ENCODE results near the gene FBXW9.

The FBXW9 gene

GRCh38 chr19:12696366-12697335, at the start of gene FBXW9:
FBXW9 (minus strand) TSS chr19:12696631; CDS start chr19:12696581, 50 bp downstream.
- Histone ChIP-seq H3K27me3 (ENCODE audit: control insufficient read depth in 1 of 2, insufficient read depth in 2 of 2, low read length in 2 of 2) (no peaks in the 10 kb centered on the region), H3K27ac (ENCODE audit: low read length) (peak within 1 kb of the TSS; percentile 94), H3K9me3 (ENCODE audit: control insufficient read depth in 2 of 2, low read length in 2 of 2) (no peaks in the 10 kb centered on the region), H3K4me1 (ENCODE audit: control insufficient read depth, insufficient read depth, low read length) (peaks cover 18% of the 10 kb centered on the region), H3K36me3 (ENCODE audit: control insufficient read depth in 2 of 2, insufficient read depth in 2 of 2, low read length in 2 of 2) (peaks cover 6 to 13% of the 10 kb centered on the region in 2 donors), H3K4me3 (ENCODE audit: low read length in 2 of 2) (peak within 1 kb of the TSS; percentile 88 to 94), H3K9ac (ENCODE audit: low read length in 2 of 2) (peak within 1 kb of the TSS; percentile 92 to 93)

- H3K27ac ChIP-seq (ENCODE audit: low read length) = no peak overlapping the region
- H3K27me3 ChIP-seq (ENCODE audit: control insufficient read depth in 1 of 2, insufficient read depth in 2 of 2, low read length in 2 of 2) = peaks cover 0 to 6% of the 10 kb centered on the region in 2 donors
- peaks cover 0 to 8% of the 10 kb centered on the region in 2 donors for H3K9me3 ChIP-seq (ENCODE audit: control insufficient read depth in 2 of 2, low read length in 2 of 2)
- no peak overlapping the region for H3K4me3 ChIP-seq (ENCODE audit: low read length in 2 of 2)
- no peak overlapping the region for H3K9ac ChIP-seq (ENCODE audit: low read length in 2 of 2)
- H3K4me1 ChIP-seq (ENCODE audit: control insufficient read depth, insufficient read depth, low read length) = no peaks in the 10 kb centered on the region
- peaks cover 23 to 25% of the 10 kb centered on the region in 2 donors for H3K36me3 ChIP-seq (ENCODE audit: control insufficient read depth in 2 of 2, insufficient read depth in 2 of 2, low read length in 2 of 2)
Measured at GRCh38 chr19:12745166-12745897, 48.9 kb upstream of the FBXW9 start.

DNA sequence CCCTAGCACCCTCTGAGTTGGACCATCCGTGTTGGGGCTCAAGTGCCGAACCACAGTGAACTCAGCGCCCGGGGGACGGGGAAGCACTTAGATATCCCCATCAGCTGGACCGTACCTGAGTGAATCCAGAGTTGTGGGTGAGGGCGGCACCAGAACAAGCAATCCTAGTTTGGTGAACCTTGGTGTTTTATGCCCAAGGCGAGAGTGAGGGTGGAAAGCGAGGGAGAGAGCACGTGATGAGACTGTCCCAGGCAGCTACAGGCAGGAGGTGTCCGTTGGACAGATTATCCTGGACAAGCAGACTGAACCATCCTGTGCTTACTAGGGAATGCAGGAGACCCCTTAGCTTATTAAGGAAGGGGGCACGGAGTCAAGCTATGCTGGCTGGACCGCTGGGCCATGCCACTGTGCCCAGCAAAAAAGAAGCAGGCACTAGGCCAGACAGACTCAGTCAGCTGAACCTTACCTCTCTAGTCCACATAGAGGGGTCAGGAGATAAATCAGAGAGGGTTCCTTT, 41.5 kb upstream of the FBXW9 start:
- Histone ChIP-seq H3K4me1 (ENCODE audit: control insufficient read depth, insufficient read depth, low read length) (peaks cover 36% of the 10 kb centered on the region), H3K36me3 (ENCODE audit: control insufficient read depth in 2 of 2, insufficient read depth in 2 of 2, low read length in 2 of 2) (peaks cover 9 to 10% of the 10 kb centered on the region in 2 donors), H3K9ac (ENCODE audit: low read length in 2 of 2) (peak overlapping the region; percentile 81 to 93), H3K4me3 (ENCODE audit: low read length in 2 of 2) (peak overlapping the region; percentile 83 to 98), H3K27ac (ENCODE audit: low read length) (peak overlapping the region; percentile 87), H3K27me3 (ENCODE audit: control insufficient read depth in 1 of 2, insufficient read depth in 2 of 2, low read length in 2 of 2) (no peaks in the 10 kb centered on the region), H3K9me3 (ENCODE audit: control insufficient read depth in 2 of 2, low read length in 2 of 2) (no peaks in the 10 kb centered on the region)

DNA sequence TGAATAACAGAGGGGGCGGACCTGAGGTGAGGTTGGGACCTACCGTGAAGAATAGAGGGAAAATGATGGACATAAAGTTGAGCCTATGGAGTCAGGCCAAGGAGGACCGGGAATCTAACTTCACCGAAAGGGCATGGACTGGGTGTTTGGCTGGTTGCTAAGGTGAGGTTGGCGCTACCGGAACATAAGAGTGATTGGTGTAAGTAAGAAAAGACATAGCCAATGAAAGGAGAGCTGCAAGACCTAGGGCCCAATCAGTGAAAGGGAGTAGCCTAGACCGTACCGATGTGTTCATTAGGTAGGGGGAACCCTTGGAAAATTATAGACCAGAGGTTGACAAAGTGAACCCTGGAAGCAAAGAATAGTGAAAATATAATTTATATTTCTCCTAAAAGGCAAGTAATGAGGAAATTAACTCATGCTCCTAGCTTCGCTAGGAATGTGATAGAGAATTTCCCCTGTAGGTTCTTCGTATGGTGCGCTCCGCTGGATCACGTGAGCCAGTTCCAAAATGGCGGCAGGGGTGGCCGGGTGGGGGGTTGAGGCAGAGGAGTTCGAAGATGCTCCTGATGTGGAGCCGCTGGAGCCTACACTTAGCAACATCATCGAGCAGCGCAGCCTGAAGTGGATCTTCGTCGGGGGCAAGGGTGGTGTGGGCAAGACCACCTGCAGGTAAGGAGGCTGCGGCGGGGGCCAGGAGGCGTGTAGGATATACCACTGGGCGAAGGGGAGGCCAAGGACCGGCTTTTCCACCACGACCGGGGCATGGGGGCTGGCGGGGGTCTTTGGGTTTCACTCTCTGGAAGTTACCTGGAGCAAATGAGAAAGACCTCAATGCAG, 40.8 kb upstream of the FBXW9 start, which contains the start of gene GET3:
Gene GET3, plus strand, starts transcription at position 503 of the 840 bp plus-strand sequence. Its CDS starts 9 bp downstream, at position 512.
- Histone ChIP-seq H3K9me3 (ENCODE audit: control insufficient read depth in 2 of 2, low read length in 2 of 2) (no peaks in the 10 kb centered on the region), H3K4me3 (ENCODE audit: low read length in 2 of 2) (peak within 1 kb of the TSS; percentile 83 to 98), H3K4me1 (ENCODE audit: control insufficient read depth, insufficient read depth, low read length) (peaks cover 43% of the 10 kb centered on the region), H3K9ac (ENCODE audit: low read length in 2 of 2) (peak within 1 kb of the TSS; percentile 81 to 93), H3K27me3 (ENCODE audit: control insufficient read depth in 1 of 2, insufficient read depth in 2 of 2, low read length in 2 of 2) (no peaks in the 10 kb centered on the region), H3K27ac (ENCODE audit: low read length) (peak within 1 kb of the TSS; percentile 87), H3K36me3 (ENCODE audit: control insufficient read depth in 2 of 2, insufficient read depth in 2 of 2, low read length in 2 of 2) (peaks cover 6 to 11% of the 10 kb centered on the region in 2 donors)

DNA sequence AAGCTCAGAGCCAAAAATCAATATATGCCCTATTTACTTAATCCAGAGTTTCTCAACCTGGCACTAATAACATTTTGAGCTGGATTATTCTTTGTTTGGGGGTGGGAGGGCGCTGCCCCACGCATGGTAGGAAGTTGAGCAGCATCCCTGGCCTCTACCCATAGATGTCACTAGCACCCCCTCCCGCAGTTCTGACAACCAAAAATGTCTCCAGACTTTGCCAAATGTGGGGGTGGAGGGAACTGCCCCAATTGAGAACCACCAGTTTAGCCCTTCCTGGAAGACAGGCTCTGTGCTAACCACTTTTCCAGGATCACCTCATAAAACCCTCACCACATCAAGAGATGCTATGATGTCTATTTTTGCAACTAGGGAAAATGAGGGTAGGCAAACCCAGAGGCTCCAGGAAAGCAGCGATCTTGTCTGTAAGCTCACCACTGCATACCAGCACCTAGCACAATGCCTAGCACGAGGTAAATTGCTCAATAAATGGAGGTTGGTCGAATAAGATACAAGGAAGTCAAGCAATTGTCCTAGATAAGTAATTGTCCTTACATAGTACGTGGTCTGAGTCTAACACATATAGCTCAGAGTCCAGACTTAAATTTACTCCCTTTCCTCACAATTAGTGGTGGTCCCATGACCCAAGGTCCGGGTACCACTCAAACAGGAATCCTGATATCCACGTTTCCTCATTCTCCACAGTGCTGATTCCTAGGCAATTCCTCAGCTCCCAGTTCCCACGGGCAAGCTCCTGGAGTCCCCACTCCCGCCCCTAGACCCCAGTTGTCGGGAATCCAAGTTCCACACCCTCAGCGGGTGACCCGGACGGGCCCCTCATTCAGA, 37.2 kb upstream of the FBXW9 start:
- Histone ChIP-seq H3K27ac (ENCODE audit: low read length) (peak overlapping the region; percentile 84), H3K4me3 (ENCODE audit: low read length in 2 of 2) (peak overlapping the region; percentile 85 to 91), H3K9ac (ENCODE audit: low read length in 2 of 2) (peak overlapping the region; percentile 92 to 96), H3K9me3 (ENCODE audit: control insufficient read depth in 2 of 2, low read length in 2 of 2) (no peaks in the 10 kb centered on the region), H3K27me3 (ENCODE audit: control insufficient read depth in 1 of 2, insufficient read depth in 2 of 2, low read length in 2 of 2) (no peaks in the 10 kb centered on the region), H3K4me1 (ENCODE audit: control insufficient read depth, insufficient read depth, low read length) (peaks cover 50% of the 10 kb centered on the region), H3K36me3 (ENCODE audit: control insufficient read depth in 2 of 2, insufficient read depth in 2 of 2, low read length in 2 of 2) (peaks cover 20 to 21% of the 10 kb centered on the region in 2 donors)

DNA sequence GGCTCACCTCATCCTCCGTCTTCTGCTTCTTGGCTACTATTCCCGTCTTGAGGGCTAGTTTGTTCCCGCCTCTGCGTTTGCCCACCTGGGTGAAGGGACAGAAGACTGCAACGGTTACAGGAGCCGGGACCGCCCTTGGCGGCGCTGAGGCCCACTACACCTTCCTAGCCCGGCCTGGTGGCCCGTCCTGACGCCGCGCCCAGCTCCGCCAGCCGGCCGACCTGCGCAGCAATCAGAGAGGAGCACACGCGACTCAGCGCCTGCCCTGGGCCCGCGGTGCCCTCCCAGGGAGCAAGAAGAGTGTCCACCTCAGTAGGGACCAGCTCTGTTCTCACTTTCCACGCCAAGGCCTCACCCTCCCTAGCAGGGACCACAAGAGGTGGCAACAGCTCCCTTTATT, 34.9 kb upstream of the FBXW9 start:
- Histone ChIP-seq H3K9ac (ENCODE audit: low read length in 2 of 2) (no peak overlapping the region), H3K36me3 (ENCODE audit: control insufficient read depth in 2 of 2, insufficient read depth in 2 of 2, low read length in 2 of 2) (peaks cover 20 to 25% of the 10 kb centered on the region in 2 donors), H3K4me1 (ENCODE audit: control insufficient read depth, insufficient read depth, low read length) (peaks cover 32% of the 10 kb centered on the region), H3K27me3 (ENCODE audit: control insufficient read depth in 1 of 2, insufficient read depth in 2 of 2, low read length in 2 of 2) (no peaks in the 10 kb centered on the region), H3K9me3 (ENCODE audit: control insufficient read depth in 2 of 2, low read length in 2 of 2) (no peaks in the 10 kb centered on the region), H3K27ac (ENCODE audit: low read length) (no peak overlapping the region), H3K4me3 (ENCODE audit: low read length in 2 of 2) (no peak overlapping the region)

- H3K4me1 ChIP-seq (ENCODE audit: control insufficient read depth, insufficient read depth, low read length) = peaks cover 28% of the 10 kb centered on the region
- peaks cover 20 to 25% of the 10 kb centered on the region in 2 donors for H3K36me3 ChIP-seq (ENCODE audit: control insufficient read depth in 2 of 2, insufficient read depth in 2 of 2, low read length in 2 of 2)
- no peak overlapping the region for H3K27ac ChIP-seq (ENCODE audit: low read length)
- H3K9ac ChIP-seq (ENCODE audit: low read length in 2 of 2) = no peak overlapping the region
- H3K4me3 ChIP-seq (ENCODE audit: low read length in 2 of 2) = no peak overlapping the region
- H3K27me3 ChIP-seq (ENCODE audit: control insufficient read depth in 1 of 2, insufficient read depth in 2 of 2, low read length in 2 of 2) = no peaks in the 10 kb centered on the region
- H3K9me3 ChIP-seq (ENCODE audit: control insufficient read depth in 2 of 2, low read length in 2 of 2) = no peaks in the 10 kb centered on the region
Measured at GRCh38 chr19:12730064-12730463, 33.6 kb upstream of the FBXW9 start.

DNA sequence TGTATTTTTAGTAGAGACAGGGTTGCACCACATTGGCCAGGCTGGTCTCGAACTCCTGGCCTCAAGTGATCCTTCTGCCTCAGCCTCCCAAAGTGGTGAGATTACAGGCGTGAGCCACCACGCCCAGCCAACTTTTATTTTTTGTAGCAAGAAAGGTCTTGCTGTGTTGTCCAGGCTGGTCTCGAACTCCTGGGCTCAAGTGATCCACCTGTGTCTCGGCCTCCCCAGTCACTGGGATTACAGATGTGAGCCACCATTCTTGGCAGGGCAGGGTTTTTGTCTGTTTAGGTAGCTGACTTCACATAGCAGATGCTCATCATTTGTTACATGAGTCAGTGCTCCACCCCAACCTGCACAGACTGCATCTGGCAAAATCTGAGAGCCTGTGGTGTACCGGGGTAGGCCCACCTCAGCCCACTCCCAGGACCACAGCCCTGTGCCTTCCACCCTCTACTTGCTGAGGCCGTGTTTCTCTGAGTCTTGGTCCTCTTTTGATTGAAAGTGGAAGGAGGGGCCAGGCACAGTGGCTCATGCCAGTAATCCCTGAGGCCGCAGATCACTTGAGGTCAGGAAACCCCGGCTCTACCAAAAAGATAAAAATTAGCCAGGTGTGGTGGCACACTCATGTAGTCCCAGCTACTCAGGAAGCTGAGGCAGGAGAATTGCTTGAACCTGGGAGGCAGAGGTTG, 31.5 kb upstream of the FBXW9 start:
- Histone ChIP-seq H3K9ac (ENCODE audit: low read length in 2 of 2) (no peak overlapping the region), H3K27ac (ENCODE audit: low read length) (no peak overlapping the region), H3K36me3 (ENCODE audit: control insufficient read depth in 2 of 2, insufficient read depth in 2 of 2, low read length in 2 of 2) (peaks cover 20 to 25% of the 10 kb centered on the region in 2 donors), H3K4me3 (ENCODE audit: low read length in 2 of 2) (no peak overlapping the region), H3K9me3 (ENCODE audit: control insufficient read depth in 2 of 2, low read length in 2 of 2) (no peaks in the 10 kb centered on the region), H3K4me1 (ENCODE audit: control insufficient read depth, insufficient read depth, low read length) (peaks cover 30% of the 10 kb centered on the region), H3K27me3 (ENCODE audit: control insufficient read depth in 1 of 2, insufficient read depth in 2 of 2, low read length in 2 of 2) (no peaks in the 10 kb centered on the region)

DNA sequence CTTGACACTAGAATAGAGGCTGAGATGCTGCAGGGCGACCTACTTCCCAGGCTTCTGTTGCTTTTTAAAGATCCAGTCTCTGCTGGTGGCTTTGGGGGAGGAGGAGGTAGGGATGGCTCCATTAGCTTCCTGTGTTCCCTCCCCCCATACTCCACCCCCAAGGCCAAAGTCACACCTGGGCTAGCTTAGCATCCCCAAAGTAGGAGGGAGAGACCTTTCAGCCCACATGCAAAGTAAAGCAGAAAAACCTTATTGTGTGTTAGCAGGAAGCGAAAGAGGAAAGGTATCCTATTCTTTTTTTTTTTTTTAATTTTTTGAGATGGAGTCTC, 30.5 kb upstream of the FBXW9 start:
- Histone ChIP-seq H3K9me3 (ENCODE audit: control insufficient read depth in 2 of 2, low read length in 2 of 2) (no peaks in the 10 kb centered on the region), H3K27me3 (ENCODE audit: control insufficient read depth in 1 of 2, insufficient read depth in 2 of 2, low read length in 2 of 2) (no peaks in the 10 kb centered on the region), H3K27ac (ENCODE audit: low read length) (no peak overlapping the region), H3K9ac (ENCODE audit: low read length in 2 of 2) (no peak overlapping the region), H3K4me1 (ENCODE audit: control insufficient read depth, insufficient read depth, low read length) (peaks cover 23% of the 10 kb centered on the region), H3K36me3 (ENCODE audit: control insufficient read depth in 2 of 2, insufficient read depth in 2 of 2, low read length in 2 of 2) (peaks cover 20 to 22% of the 10 kb centered on the region in 2 donors), H3K4me3 (ENCODE audit: low read length in 2 of 2) (no peak overlapping the region)
